ENCODE results near the gene PRDM16. TPM values are rescaled to one million over a fixed set of nuclear protein-coding genes. Genes with fewer than 3 reads are reported as not detected.

Gene PRDM16
- total RNA-seq, 2 experiments from 2014 or later = not detected

- no peak overlapping the region for H3K27ac ChIP-seq (ENCODE audit: low read depth, low read length, poor library complexity, severe bottlenecking)
- no peaks in the 10 kb centered on the region for H3K9me2 ChIP-seq (ENCODE audit: insufficient read depth, low read length)
- H3K4me3 ChIP-seq (ENCODE audit: low read depth, low read length, poor library complexity, severe bottlenecking) = no peak overlapping the region
- H3K4me1 ChIP-seq (ENCODE audit: insufficient read depth, low read length, poor library complexity, severe bottlenecking) = no peaks in the 10 kb centered on the region
- no peak overlapping the region for H3K4me2 ChIP-seq (ENCODE audit: low read length)
- BruUV-seq (replicated peaks) = no TSS peak
- H3K79me2 ChIP-seq (ENCODE audit: insufficient read depth, low read depth, low read length) = no peaks in the 10 kb centered on the region
- TF ChIP-seq CTCF (conservative IDR thresholded peaks at IDR 0.05; ENCODE audit: low read length) (no peak), EZH2phosphoT487 (IDR thresholded peaks at IDR 0.05; ENCODE audit: borderline replicate concordance, low read depth, low read length) (no peak)
- ChIA-PET CTCF (ENCODE audit: unreplicated experiment) (no interaction called here), POLR2A (no interaction called here)
- no peaks in the 10 kb centered on the region for H3K9me3 ChIP-seq (ENCODE audit: low read length)
- H3K36me3 ChIP-seq (ENCODE audit: insufficient read depth, low read length) = no peaks in the 10 kb centered on the region
- H2AFZ ChIP-seq (ENCODE audit: low read length) = no peak overlapping the region
- no peak for DNase-seq (ENCODE audit: low spot score)
- intact Hi-C loops (cut with micrococcal nuclease; ENCODE audit: unreplicated experiment) = no loop called here
- H4K20me1 ChIP-seq (ENCODE audit: insufficient read depth, low read length) = no peaks in the 10 kb centered on the region
These were observed 182.9 kb downstream of the PRDM16 start for GRCh38 chr1:3251807-3252428.

DNA sequence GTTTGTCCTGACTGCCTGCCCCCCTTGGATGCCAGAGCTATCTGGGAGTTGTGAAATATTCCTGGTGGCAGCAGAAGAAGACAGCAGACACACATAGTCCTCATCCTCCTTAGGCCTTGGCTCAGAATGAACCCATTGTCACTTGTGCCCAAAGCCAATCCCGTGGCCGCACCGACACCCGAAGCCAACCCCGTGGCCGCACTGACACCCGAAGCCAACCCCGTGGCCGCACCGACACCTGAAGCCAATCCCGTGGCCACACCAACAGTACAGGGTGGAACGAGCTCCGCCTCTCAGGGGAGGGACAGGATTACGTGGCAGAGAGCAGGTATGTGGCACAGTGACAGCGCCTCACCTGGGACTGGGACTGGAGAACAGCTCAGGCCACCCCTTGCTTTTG lies 186.7 kb downstream of the PRDM16 start:
- Histone ChIP-seq H3K36me3 (ENCODE audit: insufficient read depth, low read length) (no peaks in the 10 kb centered on the region), H3K27ac (ENCODE audit: low read depth, low read length, poor library complexity, severe bottlenecking) (no peak overlapping the region), H3K4me3 (ENCODE audit: low read depth, low read length, poor library complexity, severe bottlenecking) (no peak overlapping the region), H3K9me3 (ENCODE audit: low read length) (no peaks in the 10 kb centered on the region), H3K4me1 (ENCODE audit: insufficient read depth, low read length, poor library complexity, severe bottlenecking) (no peaks in the 10 kb centered on the region), H2AFZ (ENCODE audit: low read length) (no peak overlapping the region), H3K9me2 (ENCODE audit: insufficient read depth, low read length) (no peaks in the 10 kb centered on the region), H3K79me2 (ENCODE audit: insufficient read depth, low read depth, low read length) (no peaks in the 10 kb centered on the region), H4K20me1 (ENCODE audit: insufficient read depth, low read length) (no peaks in the 10 kb centered on the region), H3K4me2 (ENCODE audit: low read length) (no peak overlapping the region)
- POLR2A ChIA-PET = no interaction called here
- no TSS peak for BruUV-seq (replicated peaks)
- TF ChIP-seq EZH2phosphoT487 (IDR thresholded peaks at IDR 0.05; ENCODE audit: borderline replicate concordance, low read depth, low read length) = no peak
- no peak for TF ChIP-seq CTCF (conservative IDR thresholded peaks at IDR 0.05; ENCODE audit: low read length)
- intact Hi-C loops (cut with micrococcal nuclease; ENCODE audit: unreplicated experiment) = no loop called here
- no peak for DNase-seq (ENCODE audit: low spot score)
- CTCF ChIA-PET (ENCODE audit: unreplicated experiment) = no interaction called here

DNA sequence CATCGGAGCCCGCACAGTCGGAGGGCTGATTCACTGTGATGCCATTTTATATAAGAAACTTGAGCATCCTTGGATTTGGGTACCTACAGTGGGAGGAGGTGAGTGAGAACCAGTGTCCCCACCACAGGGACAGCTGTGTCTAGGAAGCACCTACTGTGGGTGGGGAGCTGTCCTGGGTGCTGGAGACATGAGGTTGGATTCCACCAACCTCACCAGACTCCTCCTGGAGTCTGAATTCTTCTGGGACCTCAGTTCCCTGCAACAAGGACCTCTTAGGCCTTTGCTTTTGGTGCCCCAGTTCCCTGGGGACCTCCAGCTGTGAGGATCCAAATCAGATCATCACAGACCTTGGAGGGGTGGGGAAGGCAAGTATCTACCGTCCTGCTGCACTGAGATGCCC lies 188.8 kb downstream of the PRDM16 start:
- DNase-seq (ENCODE audit: low spot score) = no peak
- no TSS peak for BruUV-seq (replicated peaks)
- Histone ChIP-seq H3K4me3 (ENCODE audit: low read depth, low read length, poor library complexity, severe bottlenecking) (no peak overlapping the region), H2AFZ (ENCODE audit: low read length) (no peak overlapping the region), H4K20me1 (ENCODE audit: insufficient read depth, low read length) (no peaks in the 10 kb centered on the region), H3K9me2 (ENCODE audit: insufficient read depth, low read length) (no peaks in the 10 kb centered on the region), H3K27ac (ENCODE audit: low read depth, low read length, poor library complexity, severe bottlenecking) (no peak overlapping the region), H3K9me3 (ENCODE audit: low read length) (no peaks in the 10 kb centered on the region), H3K4me1 (ENCODE audit: insufficient read depth, low read length, poor library complexity, severe bottlenecking) (no peaks in the 10 kb centered on the region), H3K4me2 (ENCODE audit: low read length) (no peak overlapping the region), H3K79me2 (ENCODE audit: insufficient read depth, low read depth, low read length) (no peaks in the 10 kb centered on the region), H3K36me3 (ENCODE audit: insufficient read depth, low read length) (no peaks in the 10 kb centered on the region)
- ChIA-PET POLR2A (no interaction called here), CTCF (ENCODE audit: unreplicated experiment) (no interaction called here)
- no peak for TF ChIP-seq EZH2phosphoT487 (IDR thresholded peaks at IDR 0.05; ENCODE audit: borderline replicate concordance, low read depth, low read length)
- TF ChIP-seq CTCF (conservative IDR thresholded peaks at IDR 0.05; ENCODE audit: low read length) = no peak
- intact Hi-C loops (cut with micrococcal nuclease; ENCODE audit: unreplicated experiment) = no loop called here
